D721Med (cell line): ENCODE measurements around the gene LIMD2.
"Not testable (repeated sequence)": the region's sequence is repeated elsewhere in the genome, so short reads cannot be mapped to it uniquely, and the experiment has no call there.

Experiments used
- DNase-seq: peaks from one replicate; pipeline ENCODE4 v3.0.0; 2011; ENCODE audit warnings: low spot score; ENCODE audit not compliant: insufficient read length
- FAIRE-seq: peaks from 2 replicates; lab custom pipeline; 2011; peaks lifted over from hg19 to GRCh38; lab: Jason Lieb, UNC
- TF ChIP-seq, protein P1 (sequence below): IDR thresholded peaks from 2 replicates; pipeline ENCODE4 v1.5.1; 2012; ENCODE audit warnings: mild to moderate bottlenecking, control low read depth; ENCODE audit not compliant: insufficient read depth; ENCODE audit errors: missing control alignments

LIMD2 gene

DNA sequence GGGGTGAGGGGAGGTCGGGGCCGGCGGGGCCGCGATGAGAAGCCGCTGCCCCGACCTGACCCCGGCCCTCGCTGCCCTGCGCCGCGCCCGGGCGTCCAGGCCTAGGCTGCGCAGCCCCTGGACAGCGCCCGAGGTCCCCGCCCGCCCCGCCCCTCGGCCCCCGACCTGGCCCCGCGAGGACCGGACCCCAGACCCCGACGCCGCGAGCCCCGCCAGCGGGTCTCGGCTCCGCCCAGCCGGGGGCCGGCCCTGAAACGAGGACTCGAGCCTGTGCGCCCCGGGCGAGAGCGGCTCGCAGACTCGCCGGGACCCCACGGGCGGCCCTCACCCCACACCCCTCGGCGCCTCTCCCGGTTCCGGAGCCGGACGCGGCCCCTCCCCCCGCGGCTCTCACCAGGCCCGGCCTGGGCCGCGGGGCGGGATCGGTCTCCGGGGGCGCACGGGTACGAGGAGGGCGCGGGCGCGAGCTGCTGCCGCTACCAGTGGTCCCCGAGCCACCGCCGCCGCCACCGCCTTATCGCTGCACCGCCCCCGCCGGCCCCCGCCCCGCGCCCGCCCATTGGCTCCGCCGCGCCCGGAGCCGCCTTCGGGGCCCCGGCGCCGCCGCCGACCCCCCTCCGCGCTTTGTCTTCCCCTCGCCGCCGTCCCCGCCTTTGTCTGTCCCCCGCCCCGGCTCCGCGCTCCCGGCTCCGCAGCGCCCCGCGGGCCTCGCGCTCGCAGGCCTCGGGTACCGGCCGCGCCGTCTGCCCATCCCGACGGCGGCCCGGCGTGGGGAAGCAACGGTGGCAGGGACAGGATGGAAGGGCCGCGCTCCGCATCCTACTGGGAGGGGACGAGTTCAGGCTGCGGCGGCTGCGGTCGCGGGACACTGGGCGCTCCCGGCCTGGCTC, at the start of gene LIMD2:
TSS of gene LIMD2 (minus strand) at position 488 of the 890 bp plus-strand sequence. CDS start 827 bp downstream, outside the sequence.
- peak; percentile 68 for DNase-seq
- FAIRE-seq: no peak
- TF ChIP-seq, protein P1, sequence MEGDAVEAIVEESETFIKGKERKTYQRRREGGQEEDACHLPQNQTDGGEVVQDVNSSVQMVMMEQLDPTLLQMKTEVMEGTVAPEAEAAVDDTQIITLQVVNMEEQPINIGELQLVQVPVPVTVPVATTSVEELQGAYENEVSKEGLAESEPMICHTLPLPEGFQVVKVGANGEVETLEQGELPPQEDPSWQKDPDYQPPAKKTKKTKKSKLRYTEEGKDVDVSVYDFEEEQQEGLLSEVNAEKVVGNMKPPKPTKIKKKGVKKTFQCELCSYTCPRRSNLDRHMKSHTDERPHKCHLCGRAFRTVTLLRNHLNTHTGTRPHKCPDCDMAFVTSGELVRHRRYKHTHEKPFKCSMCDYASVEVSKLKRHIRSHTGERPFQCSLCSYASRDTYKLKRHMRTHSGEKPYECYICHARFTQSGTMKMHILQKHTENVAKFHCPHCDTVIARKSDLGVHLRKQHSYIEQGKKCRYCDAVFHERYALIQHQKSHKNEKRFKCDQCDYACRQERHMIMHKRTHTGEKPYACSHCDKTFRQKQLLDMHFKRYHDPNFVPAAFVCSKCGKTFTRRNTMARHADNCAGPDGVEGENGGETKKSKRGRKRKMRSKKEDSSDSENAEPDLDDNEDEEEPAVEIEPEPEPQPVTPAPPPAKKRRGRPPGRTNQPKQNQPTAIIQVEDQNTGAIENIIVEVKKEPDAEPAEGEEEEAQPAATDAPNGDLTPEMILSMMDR: no peak

DNA sequence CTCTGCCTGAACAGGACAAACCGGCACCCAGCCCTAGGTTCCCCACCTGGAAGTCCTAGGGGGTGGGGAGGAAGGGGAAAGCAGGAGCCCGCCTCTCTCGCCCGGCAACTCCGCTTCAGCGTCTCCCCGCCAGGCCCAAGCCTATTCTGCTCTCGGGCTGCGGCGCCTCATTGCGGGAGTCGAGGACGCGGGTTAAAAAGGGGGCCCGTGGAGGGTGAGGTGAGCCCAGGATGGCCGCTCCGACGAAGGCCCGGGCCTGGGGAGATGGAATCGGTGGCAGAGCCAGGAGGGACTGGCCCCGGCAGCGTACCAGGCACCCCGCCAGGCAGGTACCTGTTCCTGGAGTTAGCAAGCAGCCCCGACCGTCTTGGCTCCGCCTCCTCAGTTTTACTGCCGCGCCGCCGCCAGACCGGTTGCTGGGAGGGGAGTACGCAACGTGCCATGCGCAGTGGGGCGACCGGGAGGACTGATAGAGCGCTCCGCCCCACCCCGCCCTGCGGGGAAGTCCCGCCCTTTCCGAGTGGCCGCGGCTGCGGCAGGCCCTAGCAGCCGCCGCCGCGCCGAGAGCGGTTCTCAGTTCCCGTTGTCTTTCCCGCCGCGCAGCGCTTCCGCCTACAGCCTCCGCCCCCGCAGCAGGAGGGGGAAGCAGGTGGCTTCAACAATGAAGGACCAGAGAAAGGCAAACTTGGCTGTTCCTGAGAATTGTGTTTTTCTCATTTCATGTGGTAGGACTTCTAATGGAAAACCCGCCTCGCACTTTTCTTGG, 41.7 kb upstream of the LIMD2 start, which contains the start of gene STRADA:
TSS of gene STRADA (minus strand) at position 392 of the 766 bp plus-strand sequence. CDS start 13,430 bp downstream, outside the sequence.
- DNase-seq (peak; percentile 63), FAIRE-seq (no peak)
- TF ChIP-seq, protein P1: no peak

DNA sequence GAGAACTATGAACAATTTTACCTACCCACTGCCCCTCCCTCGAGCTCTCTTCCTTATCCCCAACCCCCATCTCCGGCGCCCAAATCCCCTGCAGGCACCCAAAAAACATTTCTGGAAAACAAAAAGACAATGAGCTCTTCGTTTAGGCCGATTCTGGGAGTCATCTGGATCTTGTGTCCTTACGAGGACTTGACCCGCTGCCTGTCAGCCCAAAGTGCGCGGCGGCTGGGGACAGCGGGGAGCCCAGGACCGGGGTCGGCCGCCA, 41.1 kb upstream of the LIMD2 start:
- TF ChIP-seq, protein P1: no peak
- FAIRE-seq (no peak), DNase-seq (no peak)

DNA sequence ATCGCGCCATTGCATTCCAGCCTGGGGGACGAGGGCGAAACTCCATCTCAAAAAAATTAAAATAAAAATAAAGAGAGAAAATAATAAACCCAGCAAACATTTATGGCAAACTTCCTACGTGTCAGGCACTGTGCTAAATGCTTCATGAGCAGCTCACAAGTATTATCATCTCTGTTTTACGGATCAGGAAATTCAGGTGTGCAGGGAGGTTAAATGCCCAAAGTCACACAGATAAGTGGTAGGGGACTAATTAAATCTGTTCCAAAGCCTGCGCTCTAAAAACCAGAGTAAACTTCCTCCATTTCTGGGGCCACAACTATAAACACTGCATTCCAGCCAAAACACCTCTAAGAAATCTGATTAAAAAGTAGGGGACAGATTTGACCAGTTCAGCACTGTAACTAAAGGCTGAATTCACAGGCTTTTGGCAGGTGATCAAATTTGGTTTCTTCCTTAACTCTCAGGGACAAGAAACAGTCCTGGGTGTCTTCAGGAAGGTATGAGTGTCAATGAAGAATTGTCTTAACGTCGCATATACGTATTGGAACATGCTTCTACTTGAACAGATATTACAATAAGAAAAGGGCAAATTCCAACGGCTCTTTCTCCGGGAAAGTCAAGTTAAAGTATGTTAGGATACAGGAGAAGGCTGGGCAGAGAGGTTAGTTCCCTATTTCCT, 40.7 kb upstream of the LIMD2 start:
- no peak for FAIRE-seq
- no peak for DNase-seq
- TF ChIP-seq, protein P1: no peak

DNA sequence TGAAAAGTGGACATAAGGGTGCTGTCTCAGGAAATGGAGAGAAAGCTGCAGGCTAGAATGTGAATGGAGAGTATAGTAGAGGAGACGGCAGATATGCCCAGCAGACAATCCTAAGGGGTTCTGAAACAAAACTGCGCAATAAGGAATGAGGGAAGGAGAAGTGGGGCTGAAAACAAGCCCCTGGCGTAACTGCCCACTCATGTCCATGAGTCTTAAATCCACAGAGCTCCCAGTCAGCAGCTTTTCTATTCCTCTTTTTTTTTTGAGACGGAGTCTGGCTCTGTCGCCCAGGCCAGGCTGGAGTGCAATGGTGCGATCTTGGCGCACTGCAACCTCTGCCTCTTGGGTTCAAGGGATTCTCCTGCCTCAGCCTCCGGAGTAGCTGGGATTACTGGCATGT, 35.8 kb upstream of the LIMD2 start:
- TF ChIP-seq, protein P1: no peak
- no peak for DNase-seq
- FAIRE-seq: no peak

DNA sequence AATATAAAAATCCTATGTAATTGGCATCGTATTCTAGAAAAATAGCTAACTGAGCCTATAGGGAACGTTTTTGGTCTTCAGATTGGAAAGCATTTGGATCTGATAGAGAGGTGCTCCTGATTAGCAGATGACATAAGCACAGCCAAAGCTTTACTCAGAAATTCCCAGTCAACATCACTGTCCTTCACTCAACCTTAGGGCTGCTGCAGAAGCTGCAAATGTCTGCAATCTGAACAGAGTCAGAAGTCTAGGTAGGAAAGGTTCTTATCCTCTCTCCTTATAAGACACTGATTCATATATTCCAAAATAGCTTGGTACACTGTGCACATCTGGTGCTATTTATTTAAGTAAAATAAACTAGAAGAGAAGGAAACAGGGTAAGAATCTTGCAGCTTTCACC, 22.5 kb upstream of the LIMD2 start:
- TF ChIP-seq, protein P1: no peak
- FAIRE-seq: no peak
- no peak for DNase-seq

DNA sequence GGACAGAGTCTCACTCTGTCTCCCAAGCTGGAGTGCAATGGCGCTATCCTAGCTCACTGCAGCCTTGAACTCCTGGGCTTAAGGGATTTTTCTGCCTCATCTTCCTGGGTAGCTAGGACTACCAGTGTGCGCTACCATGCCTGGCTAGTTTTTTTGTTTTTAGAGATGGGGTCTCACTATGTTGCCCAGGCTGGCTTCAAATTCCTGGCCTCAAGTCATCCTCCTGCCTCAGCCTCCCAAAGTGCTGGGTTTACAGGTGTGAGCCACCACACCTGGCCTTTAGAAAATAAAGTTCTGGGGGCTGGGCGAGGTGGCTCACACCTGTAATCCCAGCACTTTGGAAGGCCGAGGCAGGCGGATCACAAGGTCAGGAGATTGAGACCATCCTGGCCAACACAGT, 20.3 kb upstream of the LIMD2 start:
- not testable (repeated sequence) for DNase-seq, FAIRE-seq
